Activated effector memory CD4-positive, alpha-beta T cell treated with Interleukin-2 at 50 U/mL for 16 hours (primary cell): ENCODE measurements around the gene RNF225.
"Not testable (repeated sequence)": the region's sequence is repeated elsewhere in the genome, so short reads cannot be mapped to it uniquely, and the experiment has no call there.

Experiments
- DNase-seq: peaks from one replicate; pipeline ENCODE4 v3.0.0-alpha.2; 2020

RNF225 gene

DNA sequence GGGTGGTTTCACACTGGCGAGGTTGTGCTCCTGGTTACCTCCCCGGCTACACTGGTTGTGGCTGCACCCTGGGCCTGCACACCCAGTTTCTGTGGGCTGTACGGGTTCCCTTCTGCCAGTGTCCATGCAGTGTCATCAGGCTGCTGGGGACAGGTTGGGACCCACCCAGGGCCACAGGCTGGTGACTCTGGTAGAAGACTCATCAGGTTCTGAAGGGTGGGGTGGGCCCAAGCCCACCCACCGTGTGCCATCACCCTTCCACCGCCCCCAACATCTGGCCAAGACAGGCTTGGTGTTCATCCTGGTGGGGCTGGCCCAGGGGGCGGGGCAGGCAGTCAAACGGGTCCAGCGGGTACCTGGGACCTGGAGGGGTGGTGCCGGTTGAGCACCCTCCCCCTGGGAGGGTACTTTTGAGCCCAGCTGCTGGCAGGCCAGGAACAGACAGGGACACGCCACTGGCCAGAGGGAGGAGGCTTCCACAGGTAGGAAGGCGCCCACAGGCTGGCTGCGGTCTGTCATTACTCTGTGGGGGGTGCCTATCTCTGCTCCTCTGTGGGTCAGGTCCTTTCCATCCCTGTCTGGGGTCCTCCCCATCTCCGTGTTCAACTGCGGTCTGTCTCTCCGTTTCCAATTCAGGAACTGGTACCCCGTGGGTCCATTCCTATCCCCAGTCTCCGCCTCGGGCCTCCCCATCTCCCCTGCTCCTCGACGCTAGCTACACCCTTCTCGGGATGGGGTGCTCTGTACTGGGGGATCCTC, at the start of gene RNF225:
RNF225 (plus strand) TSS at position 437 of the 759 bp plus-strand sequence. CDS start 434 bp downstream, outside the sequence.
- no peak for DNase-seq

- DNase-seq, result peak; percentile 47
Measured at GRCh38 chr19:58346961-58347929, 48.2 kb upstream of the RNF225 start.

DNA sequence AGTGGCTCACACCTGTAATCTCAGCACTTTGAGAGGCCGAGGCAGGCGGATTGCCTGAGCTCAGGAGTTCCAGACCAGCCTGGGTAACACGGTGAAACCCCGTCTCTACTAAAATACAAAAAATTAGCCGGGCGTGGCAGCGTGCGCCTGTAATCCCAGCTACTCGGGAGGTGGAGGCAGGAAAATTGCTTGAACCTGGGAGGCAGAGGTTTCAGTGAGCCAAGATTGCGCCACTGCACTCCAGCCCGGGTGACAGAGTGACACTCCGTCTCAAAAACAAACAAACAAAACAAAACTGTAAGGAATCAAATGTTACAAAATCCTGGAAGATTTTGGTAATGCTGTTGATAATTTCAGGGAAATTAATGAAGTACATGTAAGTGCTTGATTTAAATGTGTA, 47.4 kb upstream of the RNF225 start:
- not testable (repeated sequence) for DNase-seq

DNA sequence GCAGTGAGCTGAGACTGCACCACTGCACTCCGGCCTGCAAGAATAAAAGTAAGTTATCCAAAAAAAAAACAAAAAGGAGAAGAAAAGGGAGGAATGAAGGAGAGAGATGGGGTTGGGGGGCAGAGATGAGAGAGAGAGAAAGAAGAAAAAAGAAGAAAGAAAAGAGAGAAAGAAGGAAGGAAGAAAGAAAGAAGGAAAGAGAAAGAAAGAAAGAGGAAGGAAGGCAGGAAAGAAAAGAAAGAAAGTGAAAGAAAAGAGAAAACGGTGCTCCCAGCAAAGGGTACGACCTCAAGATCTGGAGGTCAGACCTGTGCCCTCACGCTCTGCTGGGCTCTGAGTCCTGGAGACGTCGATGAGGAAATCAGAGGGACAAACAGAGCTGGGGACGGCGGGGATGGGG, 45.9 kb upstream of the RNF225 start:
- no peak for DNase-seq

GRCh38 chr19:58350001-58350861, 45.2 kb upstream of the RNF225 start:
- no peak for DNase-seq

DNA sequence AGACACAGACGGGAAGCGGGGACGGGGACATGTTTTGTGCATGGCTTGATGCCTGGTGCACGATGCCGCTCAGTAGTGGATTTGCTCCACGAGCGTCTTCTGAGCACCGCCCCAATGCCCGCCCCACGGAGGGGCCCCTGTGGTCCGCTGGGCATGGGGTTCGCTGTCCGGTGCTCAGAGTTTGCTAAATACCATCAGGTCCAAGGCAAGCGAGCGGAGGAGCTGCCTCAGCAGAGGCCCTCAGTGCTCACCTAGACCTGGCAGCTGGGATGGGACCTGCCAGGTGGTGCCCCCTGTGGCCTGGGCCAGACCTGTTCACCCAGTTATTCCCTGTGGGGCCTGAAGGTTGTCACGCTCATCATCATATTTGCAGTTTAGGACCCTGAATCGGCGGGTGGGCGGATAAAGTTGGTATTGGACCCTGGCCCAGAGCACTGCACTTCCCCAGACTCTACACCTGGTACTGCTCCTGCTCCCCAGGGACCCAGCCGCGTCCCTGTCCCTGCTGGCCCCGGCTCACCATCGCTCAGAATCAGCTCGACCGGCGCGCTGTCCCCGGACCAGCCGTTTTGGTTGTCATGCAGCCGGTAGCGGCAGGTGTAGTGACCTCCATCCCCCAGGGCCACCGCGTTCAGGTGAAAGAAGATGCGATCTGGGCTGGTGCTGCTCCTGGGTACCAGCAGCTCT, 44.4 kb upstream of the RNF225 start:
- no peak for DNase-seq

GRCh38 chr19:58351558-58351878, 43.9 kb upstream of the RNF225 start:
- DNase-seq, result no peak

GRCh38 chr19:58351990-58352755, 43.3 kb upstream of the RNF225 start:
- DNase-seq, result no peak

GRCh38 chr19:58352760-58353671, 42.4 kb upstream of the RNF225 start, which contains the start of gene A1BG:
A1BG (minus strand) TSS chr19:58353492; CDS start chr19:58353437, 55 bp downstream.
- DNase-seq, result no peak

DNA sequence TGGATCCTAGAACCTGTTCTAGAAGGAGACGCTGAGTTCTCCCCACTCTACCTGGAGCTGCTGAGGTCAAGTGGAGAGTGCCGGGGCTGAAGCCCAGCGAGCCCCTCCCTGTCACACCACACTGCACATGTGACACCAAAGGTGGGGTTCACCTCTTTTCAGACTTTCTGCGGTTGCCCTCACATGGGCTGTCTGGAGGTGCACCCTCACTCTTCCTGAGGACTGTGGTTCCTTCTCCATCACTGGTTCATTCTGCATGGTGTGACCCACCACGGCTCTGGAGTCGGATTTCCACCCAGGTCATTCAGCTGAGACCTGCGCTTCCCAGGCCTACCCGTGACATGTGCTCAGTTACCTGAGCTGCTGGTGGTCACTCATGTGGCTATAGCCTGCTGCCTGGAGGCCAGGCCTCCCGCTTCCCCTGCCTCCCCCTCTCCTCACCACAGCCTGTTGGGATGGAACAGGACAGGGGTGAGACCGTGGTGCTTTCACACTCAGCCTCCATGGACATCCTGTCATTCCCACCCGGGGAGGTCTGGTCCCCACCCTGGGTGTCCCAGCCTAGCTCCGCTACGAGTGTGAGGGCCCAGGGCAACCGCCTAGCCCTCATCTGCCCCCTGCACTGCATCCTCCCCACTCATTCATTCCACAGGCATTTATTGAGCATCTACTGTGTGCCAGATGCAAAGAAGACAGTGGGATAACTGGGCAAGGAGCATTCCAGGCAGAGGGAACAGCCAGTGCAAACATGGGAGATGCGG, 41.6 kb upstream of the RNF225 start:
- DNase-seq, result no peak

GRCh38 chr19:58354478-58355030, 40.9 kb upstream of the RNF225 start:
- no peak for DNase-seq

DNA sequence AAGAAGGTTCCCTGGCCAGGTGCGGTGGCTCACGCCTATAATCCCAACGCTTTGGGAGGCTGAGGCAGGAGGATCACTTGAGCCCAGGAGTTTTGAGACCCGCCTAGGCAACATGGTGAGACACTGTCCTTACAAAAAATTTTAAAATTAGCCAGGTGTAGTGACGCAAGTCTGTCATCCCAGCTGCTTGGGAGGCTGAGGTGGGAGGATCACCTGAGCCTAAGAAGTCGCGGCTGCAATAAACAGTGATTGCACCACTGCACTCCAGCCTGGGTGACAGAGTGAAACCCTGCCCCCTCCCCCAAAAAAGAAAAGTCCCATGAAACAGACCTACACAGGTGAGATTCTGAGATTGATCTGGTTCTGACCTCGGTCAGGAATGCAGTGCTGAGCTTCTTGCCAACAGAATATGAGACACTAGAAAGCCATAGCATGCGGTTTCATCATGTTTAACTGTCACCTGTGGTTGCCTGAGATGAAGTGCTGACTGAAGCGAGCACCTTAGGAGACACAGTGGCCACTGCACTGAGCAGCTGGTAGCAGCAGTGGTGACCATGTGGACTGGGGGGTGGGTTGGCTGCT, 40.1 kb upstream of the RNF225 start:
- DNase-seq, result no peak

- peak; percentile 34 for DNase-seq
Measured at GRCh38 chr19:58355908-58356765, 39.3 kb upstream of the RNF225 start.

GRCh38 chr19:58356766-58357480, 38.5 kb upstream of the RNF225 start:
- no peak for DNase-seq

DNA sequence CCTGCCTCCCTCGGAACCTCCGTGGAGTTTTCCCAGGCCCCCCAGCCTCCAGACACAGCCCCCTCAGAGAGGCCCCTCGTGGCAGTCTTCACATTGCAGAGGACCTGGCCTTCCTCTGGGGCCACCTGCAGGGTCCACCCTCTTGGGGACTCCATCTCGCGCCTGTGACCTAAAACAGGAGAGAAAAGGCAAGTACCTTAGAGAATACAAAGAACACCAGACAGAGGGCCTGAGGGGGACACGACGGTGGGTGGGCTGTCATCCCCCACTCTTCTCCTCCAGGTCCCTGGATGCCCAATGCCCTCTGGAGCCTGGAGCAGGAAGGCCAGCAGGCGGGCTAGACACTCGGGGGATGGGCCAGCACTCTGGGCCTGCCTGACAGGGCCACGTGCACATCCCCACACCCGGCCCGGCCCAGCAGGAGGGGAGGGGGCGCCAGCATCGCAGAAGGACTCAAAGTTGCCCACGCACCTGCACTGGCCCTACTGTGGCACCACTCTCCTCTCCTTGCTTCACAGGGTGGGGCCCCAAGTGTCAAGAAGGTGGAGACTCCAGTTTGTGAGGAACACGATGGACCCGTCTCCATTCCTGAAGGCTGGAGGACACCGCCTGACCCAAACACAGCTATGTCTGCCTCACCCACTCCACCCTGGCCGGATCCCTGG, 37.8 kb upstream of the RNF225 start:
- DNase-seq, result no peak

GRCh38 chr19:58361900-58362271, 33.6 kb upstream of the RNF225 start:
- DNase-seq, result peak; percentile 10
